ENCODE measurements around the gene SRRM2.

The SRRM2 gene

GRCh38 chr16:2803545-2804195 lies 51.2 kb downstream of the SRRM2 start:
- DNase-seq, result no peak

GRCh38 chr16:2804728-2805127 lies 52.3 kb downstream of the SRRM2 start:
- DNase-seq, result no peak

- no peak for DNase-seq
Measured at GRCh38 chr16:2806286-2806685, 53.8 kb downstream of the SRRM2 start.

- no peak for DNase-seq
Measured at GRCh38 chr16:2808181-2808580, 55.7 kb downstream of the SRRM2 start.

DNA sequence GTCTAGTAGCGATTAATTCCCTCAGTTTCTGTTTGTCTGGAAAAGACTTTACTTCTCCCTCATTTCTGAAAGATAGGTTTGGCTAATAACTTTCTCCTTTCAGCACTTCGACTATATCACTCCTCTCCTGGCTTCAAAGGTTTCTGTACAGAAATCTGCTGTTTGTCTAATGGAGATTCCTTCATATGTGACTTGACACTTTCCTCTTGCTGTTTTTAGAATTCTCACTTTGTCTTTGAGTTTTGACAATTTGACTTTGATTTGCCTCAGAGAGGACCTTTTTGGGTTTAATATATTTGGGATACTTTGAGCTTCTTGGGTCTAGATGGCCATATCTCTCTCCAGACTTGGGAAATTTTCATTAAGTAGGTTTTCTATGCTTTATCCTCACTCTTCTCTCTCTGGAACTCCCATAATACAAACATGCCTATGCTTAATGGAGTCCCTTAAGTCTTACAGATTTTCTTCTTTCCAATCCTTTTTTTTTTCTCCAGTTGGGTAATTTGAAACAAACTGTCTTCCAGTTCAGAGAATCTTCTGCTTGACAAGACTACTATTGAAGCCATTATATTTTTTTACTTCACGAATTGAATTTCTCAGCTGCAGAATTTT lies 56.8 kb downstream of the SRRM2 start:
- no peak for DNase-seq

DNA sequence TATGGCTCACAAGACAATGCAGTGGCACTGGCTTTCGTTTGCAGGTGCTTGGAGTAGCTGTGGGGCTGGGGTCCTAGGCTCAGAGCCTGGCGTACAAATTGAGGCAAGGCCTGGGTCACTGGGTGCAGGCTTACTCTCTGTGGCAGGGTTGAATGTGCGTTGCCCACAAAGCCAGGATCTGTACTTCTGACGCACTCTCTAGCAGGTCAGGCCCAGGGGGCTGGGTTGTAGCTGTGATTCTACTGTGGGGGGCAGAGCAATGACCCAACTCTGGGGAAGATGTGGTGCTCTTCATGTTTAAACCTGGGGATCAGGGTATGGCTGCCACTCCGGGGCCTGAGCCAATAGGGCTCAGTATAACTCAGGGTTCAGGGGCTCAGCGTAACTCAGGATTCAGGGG lies 58.2 kb downstream of the SRRM2 start:
- DNase-seq, result no peak

- no peak for DNase-seq
Measured at GRCh38 chr16:2811703-2812471, 59.4 kb downstream of the SRRM2 start.

DNA sequence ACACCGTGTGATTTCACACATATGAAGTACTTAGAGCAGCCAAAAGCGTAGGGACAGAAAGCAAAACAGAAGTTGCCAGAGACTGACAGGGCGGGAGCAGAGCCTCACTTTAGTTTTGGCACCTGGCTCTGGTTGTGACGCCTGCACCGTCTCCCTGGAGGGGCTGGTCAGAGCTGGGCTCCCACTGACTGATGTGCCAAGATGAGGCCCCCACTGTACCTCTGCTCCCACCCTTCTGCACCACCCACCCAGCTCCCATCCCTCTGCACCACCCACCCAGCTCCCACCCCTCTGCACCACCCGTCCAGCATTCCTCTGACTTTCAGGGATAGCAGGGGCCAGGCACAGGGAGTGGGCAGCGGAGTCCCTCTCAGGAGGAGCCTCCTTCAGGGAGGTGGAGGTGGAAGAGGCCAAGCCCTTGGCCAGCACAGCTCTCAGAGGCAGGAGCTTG lies 61.4 kb downstream of the SRRM2 start:
- no peak for DNase-seq

GRCh38 chr16:2814551-2815298 lies 62.3 kb downstream of the SRRM2 start:
- DNase-seq, result no peak

- DNase-seq, result no peak
Measured at GRCh38 chr16:2815299-2815771, 62.9 kb downstream of the SRRM2 start.

DNA sequence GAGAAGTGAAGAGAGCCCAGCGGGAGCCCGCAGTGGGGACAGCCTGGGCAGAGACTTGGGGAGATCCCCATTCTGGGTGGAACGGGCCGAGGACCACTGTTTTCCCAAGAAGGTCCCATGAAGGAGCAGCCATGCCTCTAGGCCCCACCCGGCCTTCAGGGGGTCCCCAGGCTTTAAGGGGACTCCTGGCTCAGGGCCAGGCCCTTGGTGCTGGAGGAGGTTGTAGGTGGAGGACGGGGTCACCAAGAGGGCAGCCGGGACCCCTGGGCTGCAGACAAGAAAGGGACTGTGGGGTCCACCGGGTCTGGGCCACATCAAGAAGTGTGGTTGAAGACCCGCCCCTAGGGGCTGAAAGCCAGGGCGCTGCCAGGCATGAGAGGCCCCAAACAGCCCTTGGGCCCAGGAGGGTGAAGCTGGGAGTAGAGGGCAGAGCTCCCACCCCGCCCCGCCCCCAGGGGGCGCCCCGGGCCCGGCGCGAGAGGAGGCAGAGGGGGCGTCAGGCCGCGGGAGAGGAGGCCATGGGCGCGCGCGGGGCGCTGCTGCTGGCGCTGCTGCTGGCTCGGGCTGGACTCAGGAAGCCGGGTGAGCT lies 64.4 kb downstream of the SRRM2 start, which contains the start of gene PRSS21:
Gene PRSS21, plus strand, starts transcription at position 487 of the 589 bp plus-strand sequence. Its CDS starts 32 bp downstream, at position 519.
- DNase-seq, result peak; percentile 27 to 37

DNA sequence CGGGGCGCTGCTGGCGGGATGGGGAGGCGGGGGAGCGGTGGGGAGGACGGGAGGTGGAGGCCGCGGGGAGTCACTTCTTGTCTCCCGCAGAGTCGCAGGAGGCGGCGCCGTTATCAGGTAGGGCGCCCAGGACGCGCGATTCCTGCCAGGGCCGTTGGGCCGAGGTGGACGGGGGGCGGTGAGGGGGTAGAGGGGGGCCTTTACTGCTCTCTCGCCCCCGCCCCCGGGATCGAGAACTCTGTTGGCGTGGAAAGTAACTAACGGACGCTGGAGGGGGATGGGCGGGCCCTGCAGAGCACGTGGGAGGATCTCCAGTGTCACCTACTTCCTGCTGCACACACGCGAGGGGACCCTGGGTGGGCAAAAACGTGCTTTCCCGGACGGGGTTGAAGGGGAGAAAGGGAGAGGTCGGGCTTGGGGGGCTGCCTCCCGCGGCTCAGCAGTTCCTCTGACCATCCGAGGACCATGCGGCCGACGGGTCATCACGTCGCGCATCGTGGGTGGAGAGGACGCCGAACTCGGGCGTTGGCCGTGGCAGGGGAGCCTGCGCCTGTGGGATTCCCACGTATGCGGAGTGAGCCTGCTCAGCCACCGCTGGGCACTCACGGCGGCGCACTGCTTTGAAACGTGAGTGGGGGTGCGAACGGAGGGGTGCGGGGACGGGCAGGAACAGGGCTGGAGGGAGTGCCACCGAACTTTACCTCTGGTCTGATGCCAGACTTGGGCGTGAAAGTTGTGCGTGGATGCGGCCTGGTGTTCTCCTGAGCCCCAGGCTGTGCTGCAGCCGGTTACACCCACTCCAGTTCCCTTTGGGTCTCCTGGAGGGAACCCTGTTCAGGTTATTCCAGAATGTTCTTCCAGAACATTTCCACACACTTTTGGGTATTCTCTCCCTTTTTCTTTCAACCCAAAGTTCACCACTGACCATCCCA lies 65.2 kb downstream of the SRRM2 start:
- DNase-seq, result no peak

DNA sequence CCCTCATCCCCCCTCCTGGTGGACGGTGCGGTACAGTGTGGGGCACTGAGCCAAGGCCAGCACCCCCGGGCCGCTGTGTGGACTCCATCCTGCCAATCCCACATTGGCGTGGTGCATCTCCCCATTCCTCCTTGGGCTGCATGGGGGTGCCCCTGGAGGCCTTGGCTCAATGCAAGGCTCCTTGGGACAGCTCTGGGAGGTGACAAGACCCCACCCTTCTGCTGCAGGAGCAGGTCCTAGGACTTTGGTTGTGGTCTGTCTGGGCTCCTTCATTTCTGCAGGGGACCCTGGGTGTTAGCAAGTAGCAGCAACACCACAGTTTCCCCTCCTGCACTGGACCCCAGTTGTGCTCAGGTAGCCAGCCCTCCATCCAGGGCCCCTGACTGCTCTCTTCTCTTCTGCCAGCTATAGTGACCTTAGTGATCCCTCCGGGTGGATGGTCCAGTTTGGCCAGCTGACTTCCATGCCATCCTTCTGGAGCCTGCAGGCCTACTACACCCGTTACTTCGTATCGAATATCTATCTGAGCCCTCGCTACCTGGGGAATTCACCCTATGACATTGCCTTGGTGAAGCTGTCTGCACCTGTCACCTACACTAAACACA lies 65.9 kb downstream of the SRRM2 start:
- no peak for DNase-seq

GRCh38 chr16:2819179-2819938 lies 66.9 kb downstream of the SRRM2 start:
- no peak for DNase-seq

- no peak for DNase-seq
Measured at GRCh38 chr16:2819939-2820835, 67.7 kb downstream of the SRRM2 start.

All from Kasumi-1 (cell line).